OCI-LY1 (cell line): Measurements from ENCODE around the gene KLHL33.
A peak's percentile ranks its signal among the peaks of the same experiment; 100 is the strongest.
"Not testable (repeated sequence)": the region's sequence is repeated elsewhere in the genome, so short reads cannot be mapped to it uniquely, and the experiment has no call there.

Experiments used
- H2AFZ ChIP-seq: fragments of 200-600 bp; sonication (generic), shearing (Covaris generic); 2 replicates; pipeline ENCODE4 v1.6.0; 2014; ENCODE audit warnings: antibody characterized with exemption, mild to moderate bottlenecking, low read length
- H3F3A ChIP-seq: fragments of 200-600 bp; sonication (generic), shearing (Covaris generic); 2 replicates; pipeline ENCODE4 v1.6.0; 2014; ENCODE audit warnings: mild to moderate bottlenecking, antibody characterized with exemption, low read length, moderate library complexity; ENCODE audit not compliant: insufficient read depth
- H3K27ac ChIP-seq: fragments of 200-600 bp; sonication (generic); 2 replicates; pipeline ENCODE4 v1.5.1; 2014; ENCODE audit warnings: low read length, mixed run types, mild to moderate bottlenecking, low read depth; ENCODE audit not compliant: poor library complexity, severe bottlenecking
- H3K27me3 ChIP-seq: fragments of 200-600 bp; sonication (generic); 2 replicates; pipeline ENCODE4 v1.6.0; 2014; ENCODE audit warnings: antibody characterized with exemption, mild to moderate bottlenecking, low read length, moderate library complexity; ENCODE audit not compliant: insufficient read depth
- H3K36me3 ChIP-seq: fragments of 200-600 bp; sonication (generic); 2 replicates; pipeline ENCODE4 v1.6.1; 2014; ENCODE audit warnings: mild to moderate bottlenecking, antibody characterized with exemption, low read length, moderate library complexity, mixed read lengths; ENCODE audit not compliant: insufficient read depth
- H3K4me1 ChIP-seq: fragments of 200-600 bp; sonication (generic); 2 replicates; pipeline ENCODE4 v1.5.1; 2014; ENCODE audit warnings: mild to moderate bottlenecking, low read length, moderate library complexity; ENCODE audit not compliant: insufficient read depth, severe bottlenecking
- H3K4me2 ChIP-seq: fragments of 200-600 bp; sonication (generic), shearing (Covaris generic); 2 replicates; pipeline ENCODE4 v1.6.1; 2014; ENCODE audit warnings: low read length
- H3K4me3 ChIP-seq: fragments of 200-600 bp; sonication (generic); 2 replicates; pipeline ENCODE4 v1.5.1; 2014; ENCODE audit warnings: low read length, low read depth, mild to moderate bottlenecking, mixed read lengths; ENCODE audit not compliant: poor library complexity, severe bottlenecking
- H3K79me2 ChIP-seq: fragments of 200-600 bp; shearing (Covaris generic); 2 replicates; pipeline ENCODE4 v1.6.1; 2016; ENCODE audit warnings: mixed run types, low read length, mixed read lengths; ENCODE audit not compliant: insufficient read depth
- H3K9ac ChIP-seq: fragments of 200-600 bp; sonication (generic), shearing (Covaris generic); 2 replicates; pipeline ENCODE4 v1.6.1; 2014; ENCODE audit warnings: mild to moderate bottlenecking, low read length, mixed read lengths
- H3K9me2 ChIP-seq: fragments of 200-600 bp; sonication (generic), shearing (Covaris generic); 2 replicates; pipeline ENCODE4 v1.6.1; 2014; ENCODE audit warnings: low read depth, mild to moderate bottlenecking, low read length, mixed read lengths
- H3K9me3 ChIP-seq: fragments of 200-600 bp; shearing (Covaris generic); 2 replicates; pipeline ENCODE4 v1.6.1; 2014; ENCODE audit warnings: low read length, mixed read lengths
- H4K20me1 ChIP-seq: fragments of 200-600 bp; sonication (generic), shearing (Covaris generic); 2 replicates; pipeline ENCODE4 v1.6.0; 2016; ENCODE audit warnings: mild to moderate bottlenecking, low read length; ENCODE audit not compliant: insufficient read depth
- CTCF ChIP-seq: fragments of 200-600 bp; sonication (generic), shearing (Covaris generic); IDR thresholded peaks from 2 replicates; pipeline ENCODE4 v1.5.1; 2017; ENCODE audit warnings: mild to moderate bottlenecking, antibody characterized with exemption, low read length, moderate library complexity, mixed read lengths
- EZH2 ChIP-seq: fragments of 200-600 bp; sonication (generic), shearing (Covaris generic); IDR thresholded peaks from 2 replicates; pipeline ENCODE4 v1.8.0; 2017; ENCODE audit warnings: borderline replicate concordance, mixed run types, mild to moderate bottlenecking, antibody characterized with exemption, low read length, moderate library complexity, mixed read lengths

KLHL33 gene

GRCh38 chr14:20454516-20455354 lies 18.8 kb upstream of the KLHL33 start, which contains the start of the genes APEX1 and OSGEP:
APEX1 (plus strand) TSS chr14:20455226; CDS start chr14:20455646, 420 bp downstream.
OSGEP (minus strand) TSS chr14:20454812; CDS start chr14:20454683, 129 bp downstream.
- peaks cover 26% of the 10 kb centered on the region for H3K4me1 ChIP-seq
- no peak within 1 kb of the TSS for H2AFZ ChIP-seq
- no peaks in the 10 kb centered on the region for H3F3A ChIP-seq
- H3K9ac ChIP-seq: peak within 1 kb of the TSS; percentile 95
- H3K27ac ChIP-seq: peak within 1 kb of the TSS; percentile 82
- H3K4me3 ChIP-seq: peak within 1 kb of the TSS; percentile 72
- H3K4me2 ChIP-seq: peak within 1 kb of the TSS; percentile 85
- peaks cover 63% of the 10 kb centered on the region for H3K36me3 ChIP-seq
- H3K9me2 ChIP-seq: no peaks in the 10 kb centered on the region
- H3K27me3 ChIP-seq: no peaks in the 10 kb centered on the region
- peaks cover 22% of the 10 kb centered on the region for H3K79me2 ChIP-seq
- no peak for TF ChIP-seq EZH2
- TF ChIP-seq CTCF: no peak
- H3K9me3 ChIP-seq: no peaks in the 10 kb centered on the region
- no peaks in the 10 kb centered on the region for H4K20me1 ChIP-seq

GRCh38 chr14:20452831-20453230 lies 16.9 kb upstream of the KLHL33 start:
- not testable (repeated sequence) for H3K4me3 ChIP-seq, H3K27me3 ChIP-seq, H4K20me1 ChIP-seq, H3F3A ChIP-seq, H3K9me3 ChIP-seq, H3K4me2 ChIP-seq, H3K9me2 ChIP-seq, H3K27ac ChIP-seq, H2AFZ ChIP-seq, H3K9ac ChIP-seq
- H3K4me1 ChIP-seq: peaks cover 22% of the 10 kb centered on the region
- H3K79me2 ChIP-seq: peaks cover 22% of the 10 kb centered on the region
- peaks cover 63% of the 10 kb centered on the region for H3K36me3 ChIP-seq

GRCh38 chr14:20446889-20447288 lies 10.9 kb upstream of the KLHL33 start:
- Histone ChIP-seq H3K9me2 (no peaks in the 10 kb centered on the region), H2AFZ (no peak overlapping the region), H4K20me1 (no peaks in the 10 kb centered on the region), H3K4me3 (no peak overlapping the region), H3K27ac (no peak overlapping the region), H3K79me2 (no peaks in the 10 kb centered on the region), H3K36me3 (peaks cover 78% of the 10 kb centered on the region), H3K9ac (no peak overlapping the region), H3K4me1 (no peaks in the 10 kb centered on the region), H3F3A (no peaks in the 10 kb centered on the region), H3K9me3 (no peaks in the 10 kb centered on the region), H3K27me3 (no peaks in the 10 kb centered on the region), H3K4me2 (no peak overlapping the region)
- TF ChIP-seq CTCF (no peak), EZH2 (no peak)

GRCh38 chr14:20443650-20444049 lies 7.7 kb upstream of the KLHL33 start:
- not testable (repeated sequence) for H3K27me3 ChIP-seq, H3K4me1 ChIP-seq, H4K20me1 ChIP-seq, H3K9me2 ChIP-seq, H3K4me3 ChIP-seq, H3K27ac ChIP-seq, H3F3A ChIP-seq, H3K9me3 ChIP-seq, H3K79me2 ChIP-seq, H3K4me2 ChIP-seq, H2AFZ ChIP-seq, H3K9ac ChIP-seq
- H3K36me3 ChIP-seq: peaks cover 49% of the 10 kb centered on the region
